Left lobe of liver (tissue), 1 donor: ENCODE results near the gene HSPB3. TPM values are rescaled to one million over a fixed set of nuclear protein-coding genes. Genes with fewer than 3 reads are reported as not detected.

Experiments used
- total RNA-seq: library from RNA; stranded (reverse); gene quantifications from one replicate; pipeline ENCODE4 v1.2.1, GENCODE V29; 2021
- donor health status: DM: no; HTN: yes; CAD: no.

HSPB3 gene
- total RNA-seq, 1 donor from 2014 or later: not detected

Other genes with a start within 250 kb of the HSPB3 start
- 6.0 TPM for gene ARL15, start 145.1 kb upstream of the HSPB3 start, total RNA-seq
- gene SNX18, start 62.1 kb downstream of the HSPB3 start, total RNA-seq: 22.3 TPM